Tibial nerve (tissue), 4 donors: ENCODE measurements around the gene DIP2C. TPM values are rescaled to one million over a fixed set of nuclear protein-coding genes. Genes with fewer than 3 reads are reported as not detected.

ENCODE experiments used
- DNase-seq, 2 donors: peaks; one replicate each; pipeline ENCODE4 v3.0.0-alpha.2; 2019; ENCODE audit warnings: low spot score in 2 of 2
- H3K27ac ChIP-seq, 4 donors: fragments of 200-600 bp; sonication (generic) in 3 of 4; one replicate each; pipeline ENCODE4 v1.5.1; 2017 to 2019; ENCODE audit warnings: mild to moderate bottlenecking in 1 of 4
- H3K27me3 ChIP-seq, 2 donors: fragments of 200-600 bp; sonication (generic) in 1 of 2; one replicate each; pipeline versions ENCODE4 v1.5.1 to v1.6.0; 2017 to 2019
- H3K36me3 ChIP-seq, 3 donors: fragments of 200-600 bp; sonication (generic); one replicate each; pipeline ENCODE4 v1.5.1; 2018 to 2019
- H3K4me1 ChIP-seq, 4 donors: fragments of 200-600 bp; sonication (generic) in 3 of 4; one replicate each; pipeline ENCODE4 v1.5.1; 2017 to 2019
- H3K4me3 ChIP-seq, 4 donors: fragments of 200-600 bp; sonication (generic) in 3 of 4; one replicate each; pipeline ENCODE4 v1.5.1; 2017 to 2019; ENCODE audit warnings: mild to moderate bottlenecking in 1 of 4, moderate library complexity in 1 of 4
- H3K9me3 ChIP-seq, 4 donors: fragments of 200-600 bp; sonication (generic) in 3 of 4; one replicate each; pipeline ENCODE4 v1.5.1; 2017 to 2019
- CTCF ChIP-seq, 5 experiments: fragments of 200-600 bp in 3 of 5; fragments of 450-650 bp in 2 of 5; sonication (generic) in 3 of 5; IDR thresholded peaks; one replicate each; pipeline ENCODE4 v1.5.1; 2016 to 2019; ENCODE audit warnings: antibody characterized with exemption in 5 of 5, mild to moderate bottlenecking in 3 of 5, moderate library complexity in 2 of 5
- EP300 ChIP-seq, 2 donors: sonication (generic); formaldehyde crosslinking; IDR thresholded peaks; one replicate each; pipeline ENCODE4 v1.6.1; 2017; ENCODE audit warnings: antibody characterized with exemption in 2 of 2, mild to moderate bottlenecking in 1 of 2
- POLR2A ChIP-seq, 2 donors: fragments of 450-650 bp; IDR thresholded peaks; one replicate each; pipeline ENCODE4 v1.6.1; 2017; ENCODE audit warnings: antibody characterized with exemption in 2 of 2, mild to moderate bottlenecking in 2 of 2, moderate library complexity in 2 of 2
- WGBS, 2 donors: methylation state at CpG; one replicate each; pipeline ENCODE4 v1.1.5; 2018; 5-methylcytosine and 5-hydroxymethylcytosine counted together
- total RNA-seq, 4 donors: library from RNA; depleted of rRNA; stranded (reverse); fragments of >200 nt; gene quantifications; one replicate each; pipeline ENCODE4 v1.1.0, GENCODE V29; 2016

The DIP2C gene
- total RNA-seq, 4 donors from 2014 or later = 31.4 to 46.5 (median 36.0) TPM

- TF ChIP-seq CTCF (IDR thresholded peaks at IDR 0.05) (no peak), EP300 (IDR thresholded peaks at IDR 0.05) (no peak)
- Histone ChIP-seq H3K4me1 (peaks cover 0 to 12% (median 2%) of the 10 kb centered on the region in 4 donors), H3K27ac (no peak overlapping the region), H3K27me3 (no peaks in the 10 kb centered on the region), H3K4me3 (no peak overlapping the region), H3K9me3 (no peaks in the 10 kb centered on the region), H3K36me3 (peaks cover 0 to 89% (median 0%) of the 10 kb centered on the region in 3 donors)
- 93 to 95% methylated on average over 12 of the region's 12 CpGs for whole genome bisulfite sequencing, 2 donors
- no peak for DNase-seq
These were observed 323.3 kb downstream of the DIP2C start for GRCh38 chr10:366186-366585.

- no peak for DNase-seq
- no peak overlapping the region for H3K27ac ChIP-seq
- no peak overlapping the region for H3K4me3 ChIP-seq
- no peaks in the 10 kb centered on the region for H3K27me3 ChIP-seq
- H3K9me3 ChIP-seq = no peaks in the 10 kb centered on the region
- H3K36me3 ChIP-seq = peaks cover 0 to 95% (median 0%) of the 10 kb centered on the region in 3 donors
- TF ChIP-seq EP300 (IDR thresholded peaks at IDR 0.05) (no peak), POLR2A (IDR thresholded peaks at IDR 0.05) (no peak), CTCF (IDR thresholded peaks at IDR 0.05) (no peak)
- WGBS, 2 donors = 91 to 93% methylated on average over 24 of the region's 24 CpGs
- H3K4me1 ChIP-seq = peaks cover 0 to 4% (median 2%) of the 10 kb centered on the region in 4 donors
These were observed 325.1 kb downstream of the DIP2C start for GRCh38 chr10:364267-364775.

GRCh38 chr10:363152-363551 is 326.3 kb downstream of the DIP2C start:
- no peak for TF ChIP-seq POLR2A (IDR thresholded peaks at IDR 0.05)
- TF ChIP-seq CTCF (IDR thresholded peaks at IDR 0.05) = no peak
- TF ChIP-seq EP300 (IDR thresholded peaks at IDR 0.05) = no peak
- 93 to 95% methylated on average over 24 of the region's 24 CpGs for WGBS, 2 donors
- Histone ChIP-seq H3K4me3 (no peak overlapping the region), H3K27ac (peak overlapping the region in 1 of 4 donors; percentile 80), H3K9me3 (no peaks in the 10 kb centered on the region), H3K4me1 (peaks cover 0 to 4% (median 2%) of the 10 kb centered on the region in 4 donors), H3K36me3 (peaks cover 0 to 91% (median 0%) of the 10 kb centered on the region in 3 donors), H3K27me3 (no peaks in the 10 kb centered on the region)
- no peak for DNase-seq

- Histone ChIP-seq H3K27me3 (no peaks in the 10 kb centered on the region), H3K27ac (peak overlapping the region; percentile 38 to 80 (median 65)), H3K4me1 (peaks cover 0 to 4% (median 2%) of the 10 kb centered on the region in 4 donors), H3K9me3 (no peaks in the 10 kb centered on the region), H3K4me3 (no peak overlapping the region), H3K36me3 (peaks cover 0 to 93% (median 0%) of the 10 kb centered on the region in 3 donors)
- DNase-seq = no peak
- WGBS, 2 donors = 56 to 59% methylated on average over 23 of the region's 23 CpGs
- TF ChIP-seq CTCF (IDR thresholded peaks at IDR 0.05) (no peak), EP300 (IDR thresholded peaks at IDR 0.05) (peak in 1 of 2 donors; percentile 48)
These were observed 328.0 kb downstream of the DIP2C start for GRCh38 chr10:361203-362081.

GRCh38 chr10:360653-361052 is 328.8 kb downstream of the DIP2C start:
- no peak for TF ChIP-seq POLR2A (IDR thresholded peaks at IDR 0.05)
- TF ChIP-seq CTCF (IDR thresholded peaks at IDR 0.05) = no peak
- no peak for TF ChIP-seq EP300 (IDR thresholded peaks at IDR 0.05)
- peak overlapping the region in 3 of 4 donors; percentile 64 to 80 (median 66) for H3K27ac ChIP-seq
- WGBS, 2 donors = 77 to 79% methylated on average over 6 of the region's 6 CpGs
- no peak overlapping the region for H3K4me3 ChIP-seq
- H3K9me3 ChIP-seq = no peaks in the 10 kb centered on the region
- peaks cover 0 to 4% (median 2%) of the 10 kb centered on the region in 4 donors for H3K4me1 ChIP-seq
- peaks cover 0 to 93% (median 0%) of the 10 kb centered on the region in 3 donors for H3K36me3 ChIP-seq
- no peaks in the 10 kb centered on the region for H3K27me3 ChIP-seq
- no peak for DNase-seq
